HG03571 (cell line): ENCODE results near the gene CDK15.

Source experiments
- ATAC-seq: cut with Tn5 transposase; IDR thresholded peaks from one replicate; pipeline ENCODE4 v1.9.1; 2021; ENCODE audit not compliant: unreplicated experiment

Gene CDK15

DNA sequence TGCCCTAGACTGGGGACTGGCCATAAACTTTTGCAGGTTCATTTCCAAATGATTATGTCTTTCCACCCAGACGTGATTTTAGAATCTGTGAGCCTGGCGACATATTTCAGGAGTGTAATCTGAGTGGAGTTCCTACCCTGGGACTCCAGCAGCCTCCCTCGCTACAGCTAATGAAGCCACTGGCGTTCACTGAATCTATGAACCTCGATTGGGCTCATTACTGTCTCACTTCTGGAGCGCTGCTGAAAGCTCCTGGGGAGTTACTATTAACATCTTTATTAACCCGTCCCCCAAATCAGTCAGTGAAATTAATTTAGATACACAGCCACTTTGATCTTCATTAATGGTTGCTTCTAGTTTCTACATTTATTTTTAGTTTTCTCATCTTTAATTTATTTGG, 56.5 kb downstream of the CDK15 start:
- no peak for ATAC-seq

DNA sequence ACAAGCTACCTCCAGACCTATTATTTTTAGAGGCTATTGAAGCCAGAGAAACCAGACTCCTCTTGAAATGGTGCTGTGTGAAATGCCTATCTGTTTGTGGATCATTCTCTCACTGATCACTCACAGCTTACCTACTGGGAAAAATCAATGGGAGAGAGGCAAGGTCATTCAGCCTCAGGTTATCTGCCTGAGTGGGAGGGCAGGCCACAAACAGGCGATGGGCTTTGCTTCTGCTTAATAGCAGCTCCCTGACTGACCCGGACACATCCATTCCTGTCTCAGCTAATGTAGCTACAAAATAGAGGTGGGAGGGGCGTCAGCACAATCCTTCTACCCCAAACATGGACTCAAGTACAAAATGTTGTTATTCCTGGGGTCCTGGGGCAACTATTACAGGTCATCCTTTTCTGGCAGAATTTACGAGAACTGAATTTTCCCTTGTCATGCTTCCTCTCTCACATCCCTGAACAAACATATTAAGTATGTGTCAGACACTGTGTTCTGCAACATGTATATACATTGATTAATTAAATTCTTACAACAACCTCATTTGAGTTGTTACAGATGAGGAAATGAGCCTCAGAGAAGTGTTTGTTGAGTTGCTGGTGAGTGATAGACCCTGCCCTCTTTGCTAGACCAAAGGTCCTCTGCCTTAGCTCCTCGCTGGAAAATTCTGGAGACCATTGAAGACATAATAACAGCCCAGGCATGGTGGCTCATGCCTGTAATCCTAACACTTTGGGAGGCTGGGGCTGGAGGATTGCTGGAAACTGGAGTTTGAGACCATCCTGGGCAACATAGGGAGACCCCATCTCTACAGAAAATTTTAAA, 60.5 kb downstream of the CDK15 start:
- ATAC-seq = no peak

DNA sequence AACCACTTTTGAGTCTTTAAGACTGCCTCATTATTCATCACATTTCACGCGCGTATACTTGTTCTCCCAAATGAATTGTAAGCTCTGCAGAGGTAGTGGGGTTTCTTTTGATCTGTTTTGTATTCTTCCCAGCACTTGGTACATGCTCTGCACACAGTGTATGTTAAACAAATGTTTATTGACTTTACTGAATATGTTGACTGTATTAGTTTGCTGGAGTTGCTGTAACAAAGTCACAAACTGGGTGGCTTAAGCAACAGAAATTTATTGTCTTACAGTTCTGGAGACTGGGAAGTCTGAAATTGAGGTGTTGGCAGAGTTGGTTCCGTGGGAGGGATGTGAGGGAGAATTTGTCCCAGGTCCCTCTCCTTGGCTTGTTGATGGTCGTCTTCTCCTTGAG, 65.1 kb downstream of the CDK15 start:
- ATAC-seq = no peak

DNA sequence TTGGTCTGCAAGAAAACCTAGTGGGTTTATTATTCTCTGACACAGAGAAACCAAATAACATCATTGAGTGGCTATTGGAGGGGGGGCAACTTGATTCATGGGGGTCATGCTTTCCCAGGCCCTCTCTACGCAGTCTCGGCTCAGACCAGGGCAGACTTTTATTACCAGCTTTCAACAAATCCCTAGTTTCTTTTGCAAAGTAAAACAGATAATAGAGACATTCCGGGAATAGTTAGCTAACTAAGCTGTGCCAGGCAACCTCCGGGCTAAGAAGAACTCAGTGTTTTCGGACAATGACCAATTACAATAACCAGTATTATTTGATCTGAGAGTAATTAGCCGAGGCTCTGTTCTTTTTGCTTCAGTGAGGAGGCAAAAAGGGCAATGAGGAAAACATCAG, 66.3 kb downstream of the CDK15 start:
- ATAC-seq = no peak

DNA sequence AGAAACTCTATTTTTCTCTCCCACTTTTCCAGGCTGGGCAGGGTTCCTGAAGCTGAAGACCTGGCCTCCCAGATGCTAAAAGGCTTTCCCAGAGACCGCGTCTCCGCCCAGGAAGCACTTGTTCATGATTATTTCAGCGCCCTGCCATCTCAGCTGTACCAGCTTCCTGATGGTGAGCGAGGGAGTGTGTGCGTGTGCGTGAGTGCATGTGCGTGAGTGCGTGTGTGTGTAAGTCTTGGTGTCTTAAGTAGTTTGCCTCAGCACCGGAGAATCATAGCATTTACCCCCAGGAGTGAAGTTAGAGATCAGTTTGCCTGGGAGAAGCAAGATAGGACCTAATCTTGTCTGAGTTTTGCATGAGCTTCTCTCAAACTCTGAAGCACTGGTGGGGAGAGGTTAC, 73.7 kb downstream of the CDK15 start:
- no peak for ATAC-seq

DNA sequence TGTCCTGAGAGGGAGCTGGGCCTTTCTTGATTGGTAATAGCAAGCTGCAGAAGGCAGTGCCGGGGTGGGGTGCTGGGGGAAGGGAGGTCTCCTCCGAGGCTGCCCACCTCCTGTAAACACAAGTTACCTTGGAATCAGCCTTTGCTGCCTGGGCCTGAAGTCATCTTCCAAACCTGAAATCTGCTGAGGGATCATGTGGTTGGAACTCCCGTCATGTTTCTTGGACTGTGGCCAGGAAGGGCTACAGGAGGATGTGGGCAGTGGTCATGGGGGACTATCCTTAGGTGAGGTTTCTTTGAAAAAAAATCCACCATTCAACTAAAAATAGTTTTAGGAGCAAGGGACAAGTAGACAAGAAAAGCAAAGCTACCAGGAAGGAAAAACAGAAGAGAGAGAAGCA, 74.2 kb downstream of the CDK15 start:
- peak; percentile 17 for ATAC-seq

DNA sequence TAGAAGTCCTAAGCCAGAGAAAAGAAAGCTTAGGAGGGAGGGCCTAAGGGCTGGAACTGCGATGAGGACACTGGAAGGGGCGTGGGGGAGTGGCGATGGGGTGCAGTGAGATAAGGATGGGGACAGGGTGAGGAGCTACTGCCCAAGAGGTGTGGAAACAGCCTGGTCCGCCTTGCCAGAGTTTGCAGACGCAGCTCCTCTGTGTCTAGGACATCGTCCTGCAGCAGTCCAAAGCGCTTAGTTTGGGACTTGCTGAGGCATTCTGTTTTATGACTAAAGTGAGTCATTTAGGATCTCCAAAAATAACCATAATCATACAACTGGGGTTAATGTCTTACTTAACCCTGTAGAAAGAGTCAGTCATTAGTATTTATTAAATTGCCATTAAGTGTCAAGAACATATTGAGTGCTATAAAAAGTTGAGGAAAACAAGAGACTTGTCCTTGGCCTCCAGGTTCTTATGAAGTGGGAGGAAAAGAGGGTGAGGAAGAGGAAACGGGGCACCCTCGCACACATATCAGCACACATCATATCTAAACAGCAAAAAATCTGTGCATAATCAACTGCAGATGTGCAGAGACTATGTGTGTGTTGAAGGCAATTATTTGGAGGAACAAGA, 74.8 kb downstream of the CDK15 start:
- ATAC-seq = peak; percentile 69

DNA sequence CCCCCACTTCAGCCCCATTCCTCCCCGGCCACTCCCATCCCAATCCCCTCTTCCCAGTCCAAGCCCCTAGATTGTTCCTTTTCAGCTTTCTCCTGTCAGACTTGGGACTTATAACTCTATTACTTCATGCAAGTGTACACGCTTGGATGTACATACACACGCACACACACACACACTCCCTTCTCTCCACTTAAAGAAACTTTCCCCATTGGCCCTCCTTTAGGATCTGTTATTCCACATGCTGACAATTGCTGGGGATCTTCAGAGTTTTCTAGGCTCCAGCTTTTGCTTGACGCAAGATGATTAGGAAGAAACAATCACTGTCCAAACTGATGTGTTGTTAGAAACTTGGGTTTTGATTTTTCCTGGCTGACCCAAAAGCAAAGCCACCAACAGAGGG, 75.4 kb downstream of the CDK15 start:
- ATAC-seq = no peak

DNA sequence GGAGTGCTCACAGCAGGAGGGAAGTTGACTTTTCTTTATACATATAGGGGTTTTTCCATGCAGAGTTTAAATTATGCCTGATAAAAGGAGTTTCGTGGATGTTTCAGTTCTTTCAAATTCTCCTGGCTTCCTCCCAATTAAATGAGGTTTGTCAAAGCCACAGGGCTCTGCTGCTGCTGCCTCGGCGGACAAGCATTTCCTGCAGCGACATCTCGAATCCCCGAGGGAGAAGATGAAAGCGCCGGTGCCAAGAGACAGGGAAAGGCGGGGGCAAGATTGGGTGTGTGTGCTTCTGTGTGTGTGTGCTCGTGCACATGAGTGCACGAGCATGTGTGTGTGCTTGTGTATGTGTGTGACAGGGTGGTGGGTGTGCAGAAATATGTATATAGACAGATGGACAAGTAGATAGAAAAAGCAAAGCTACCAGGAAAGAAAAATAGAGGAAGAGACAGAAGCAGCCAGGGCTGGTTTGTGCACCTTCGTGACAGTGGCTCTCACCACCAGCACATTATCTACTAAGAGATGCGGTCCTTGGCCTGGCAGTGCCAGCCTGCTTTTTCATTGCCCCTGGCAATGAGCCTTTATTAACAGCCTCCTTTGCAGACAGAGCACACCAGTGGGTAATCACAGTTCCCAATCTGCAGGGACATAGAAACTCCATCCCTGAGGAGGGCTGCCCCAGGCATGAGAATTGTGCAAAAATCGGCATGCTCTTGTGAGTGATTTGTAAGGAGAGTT, 76.2 kb downstream of the CDK15 start:
- ATAC-seq = no peak

DNA sequence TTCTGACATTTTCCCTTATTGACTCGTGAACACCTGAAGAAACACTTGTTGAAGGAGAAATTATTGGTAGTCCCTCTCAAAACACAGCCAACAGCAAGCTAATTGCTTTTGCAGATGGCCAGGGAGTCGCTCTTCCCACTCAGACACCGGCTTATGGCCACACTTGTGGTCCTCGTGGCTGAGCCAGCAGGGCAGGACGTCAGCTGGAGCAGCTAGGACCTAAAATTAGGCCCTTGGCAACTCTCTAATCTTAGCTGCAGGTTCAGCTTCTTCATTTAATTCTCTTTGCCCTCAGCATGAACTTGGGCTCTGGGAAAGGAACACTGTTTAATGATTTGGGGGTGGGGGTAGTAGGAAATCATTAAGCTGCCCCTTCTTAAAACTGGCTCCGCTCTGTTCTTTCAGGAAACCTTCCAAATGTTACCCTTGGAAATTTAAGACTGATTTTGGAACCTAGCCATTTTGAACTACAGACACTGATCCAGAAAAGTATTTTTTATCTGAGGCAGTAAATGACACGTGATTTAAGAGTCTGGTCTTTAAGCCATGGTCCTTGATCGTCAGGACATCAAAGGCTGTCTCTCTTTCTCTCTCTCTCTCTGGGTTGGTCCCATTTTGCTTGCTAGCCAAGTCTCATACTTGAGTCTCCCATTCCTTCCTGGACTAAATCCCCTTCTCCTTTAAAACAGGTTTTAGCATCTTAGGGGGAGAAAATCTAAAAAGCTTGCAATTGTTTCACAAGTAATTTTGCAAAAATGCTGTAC, 77.5 kb downstream of the CDK15 start:
- no peak for ATAC-seq

DNA sequence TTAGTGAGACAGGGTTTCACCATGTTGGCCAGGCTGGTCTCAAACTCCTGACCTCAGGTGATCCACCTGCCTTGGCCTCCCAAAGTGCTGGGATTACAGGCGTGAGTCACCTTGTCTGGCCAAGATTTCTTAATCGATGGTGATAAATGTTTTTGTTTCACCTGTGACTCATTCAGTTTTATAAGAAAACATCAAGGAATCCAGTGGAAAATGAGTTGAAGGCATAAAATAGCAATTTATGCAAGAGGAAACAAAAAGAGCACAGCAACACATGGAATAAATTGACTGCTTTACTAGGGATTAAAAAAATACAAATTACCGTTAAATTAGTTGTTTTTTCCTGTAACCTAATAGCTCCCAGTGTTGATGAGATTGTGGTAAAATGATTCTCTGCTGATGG, 80.2 kb downstream of the CDK15 start:
- no peak for ATAC-seq

DNA sequence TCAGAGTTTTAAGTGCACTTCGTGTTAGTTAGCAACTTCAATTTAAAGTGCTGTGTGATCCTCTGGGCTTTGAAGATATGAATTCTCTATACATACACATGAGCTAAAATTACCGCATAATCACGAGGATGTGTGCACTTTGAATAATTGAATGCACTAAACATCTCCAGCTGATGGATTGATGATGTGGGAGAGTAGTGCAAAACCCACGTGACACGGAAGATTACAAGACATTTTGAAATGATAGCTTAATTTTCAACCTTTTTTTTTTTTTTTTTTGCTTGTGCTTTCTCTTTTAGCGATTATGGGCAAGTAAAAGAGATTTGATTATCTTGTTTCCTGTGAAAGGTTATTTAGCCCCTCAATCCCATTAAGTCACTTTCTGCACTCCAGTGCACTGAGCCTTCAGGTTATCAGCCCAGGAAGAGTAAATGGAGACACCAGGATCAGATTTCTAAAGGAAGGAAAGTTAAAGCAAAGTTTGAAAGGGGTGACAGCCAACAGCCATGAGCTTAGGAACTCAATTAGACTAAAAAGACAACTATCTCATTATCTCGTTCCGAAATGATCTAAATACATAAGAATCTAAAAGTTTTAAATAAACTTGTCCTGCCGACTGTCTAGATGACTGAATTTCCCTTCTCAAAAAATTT, 81.6 kb downstream of the CDK15 start:
- ATAC-seq = no peak

DNA sequence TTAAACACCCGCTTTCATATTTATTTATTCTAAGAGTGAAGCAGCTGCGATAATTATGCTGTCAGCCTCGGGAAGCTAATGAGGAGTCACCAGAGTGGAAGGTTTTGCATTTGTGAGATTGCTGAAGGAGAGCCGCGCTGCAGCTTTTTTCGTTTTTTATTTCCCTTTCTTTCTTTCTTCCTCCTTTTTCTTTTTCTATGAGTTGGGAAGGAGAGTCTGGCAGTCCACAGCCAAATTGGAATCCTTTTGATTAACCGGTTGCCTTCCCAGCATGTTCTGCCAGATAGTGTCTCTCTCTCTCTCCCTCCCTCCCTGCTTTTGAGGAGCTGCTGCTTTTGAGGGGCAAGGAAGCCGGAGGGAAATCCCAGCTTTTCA, 82.1 kb downstream of the CDK15 start:
- no peak for ATAC-seq

DNA sequence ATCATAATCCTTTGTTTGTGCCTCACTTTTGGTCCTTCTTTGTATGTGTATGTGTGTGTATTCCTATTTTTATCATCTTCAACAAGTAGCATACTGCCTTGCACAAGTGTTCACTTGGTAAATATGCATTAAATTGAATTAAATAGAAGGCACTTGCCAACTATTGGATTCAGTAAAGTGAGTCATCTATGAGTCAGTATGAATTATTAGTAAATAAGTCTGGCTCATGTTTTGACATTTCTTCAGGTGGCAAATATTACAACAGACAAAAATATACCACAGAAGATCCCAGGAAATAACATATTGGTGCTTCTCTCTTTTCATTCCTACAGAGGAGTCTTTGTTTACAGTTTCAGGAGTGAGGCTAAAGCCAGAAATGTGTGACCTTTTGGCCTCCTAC, 84.1 kb downstream of the CDK15 start:
- ATAC-seq = no peak

DNA sequence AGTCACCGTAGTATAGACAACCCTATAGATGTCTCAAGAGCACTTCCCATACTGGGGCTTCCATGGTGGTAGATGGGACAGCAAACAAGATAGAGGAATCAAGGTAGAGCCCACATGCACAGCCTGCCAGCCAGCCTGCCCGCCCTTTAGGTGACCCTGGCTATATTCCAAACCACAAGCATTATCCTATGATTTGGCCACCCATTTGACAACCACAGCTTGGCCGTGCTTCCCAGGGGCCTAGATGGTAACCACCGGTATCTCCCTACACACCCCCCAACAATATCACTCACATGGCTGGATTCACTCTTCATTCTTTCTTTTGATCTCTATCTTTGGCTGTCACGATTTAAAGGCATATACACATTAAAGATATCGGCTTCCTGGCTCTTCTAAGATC, 85.3 kb downstream of the CDK15 start:
- no peak for ATAC-seq

DNA sequence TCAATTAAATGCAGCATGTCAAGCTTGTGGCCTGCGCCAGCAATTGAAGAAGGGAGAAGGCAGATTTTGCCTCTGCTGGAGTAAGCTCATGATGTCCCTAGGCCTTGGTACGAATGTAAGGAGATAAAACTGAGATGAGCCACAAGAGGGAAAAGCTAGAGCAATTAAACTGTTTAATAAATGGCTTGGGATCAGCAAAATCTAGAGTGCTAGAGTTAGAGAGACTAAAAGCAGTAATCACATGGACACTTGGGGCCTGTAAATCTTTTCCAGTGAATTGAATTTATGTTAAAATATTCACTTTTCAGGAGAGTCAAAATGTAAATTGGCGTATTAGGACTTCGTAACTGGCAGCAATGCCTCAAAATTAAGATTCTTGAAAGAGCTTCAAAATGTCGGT, 86.2 kb downstream of the CDK15 start:
- ATAC-seq = no peak

DNA sequence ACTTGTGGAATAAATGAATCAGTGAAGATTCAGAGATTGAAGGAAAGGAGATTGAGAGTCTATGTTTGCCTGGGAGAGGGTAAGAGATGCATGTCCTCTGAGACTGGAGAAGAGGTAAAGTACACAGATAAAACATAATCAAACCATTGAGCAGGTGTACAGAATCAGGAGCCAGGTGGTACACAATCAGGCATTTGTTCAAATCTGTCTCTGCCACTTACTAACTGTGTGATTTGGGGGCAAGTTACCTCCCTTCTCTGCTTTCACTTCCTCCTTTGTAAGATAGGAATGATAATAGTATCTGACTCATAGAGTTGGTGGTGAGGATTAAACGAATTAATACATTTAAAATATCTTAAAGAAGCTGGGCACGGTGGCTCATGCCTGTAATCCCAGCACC, 94.0 kb downstream of the CDK15 start:
- ATAC-seq = peak; percentile 57

DNA sequence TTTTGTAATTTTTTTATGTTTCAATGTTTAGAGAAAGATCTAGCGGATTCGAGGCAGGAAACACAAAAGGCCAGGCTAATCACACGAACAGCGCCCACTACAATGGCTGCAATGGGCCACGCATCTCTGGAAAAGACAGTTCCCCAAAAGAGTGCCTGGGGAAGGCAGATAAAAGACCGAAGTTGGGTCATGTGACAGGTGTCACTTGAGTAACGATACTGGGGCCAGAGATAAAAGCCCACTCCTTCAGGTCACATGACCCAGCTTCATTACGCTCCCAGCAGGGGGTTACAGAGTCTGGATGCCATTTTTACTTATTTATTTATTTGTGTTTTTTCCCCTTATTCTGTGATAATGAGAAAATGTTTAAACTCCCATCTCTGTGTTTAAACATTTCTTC, 95.4 kb downstream of the CDK15 start:
- ATAC-seq = no peak

DNA sequence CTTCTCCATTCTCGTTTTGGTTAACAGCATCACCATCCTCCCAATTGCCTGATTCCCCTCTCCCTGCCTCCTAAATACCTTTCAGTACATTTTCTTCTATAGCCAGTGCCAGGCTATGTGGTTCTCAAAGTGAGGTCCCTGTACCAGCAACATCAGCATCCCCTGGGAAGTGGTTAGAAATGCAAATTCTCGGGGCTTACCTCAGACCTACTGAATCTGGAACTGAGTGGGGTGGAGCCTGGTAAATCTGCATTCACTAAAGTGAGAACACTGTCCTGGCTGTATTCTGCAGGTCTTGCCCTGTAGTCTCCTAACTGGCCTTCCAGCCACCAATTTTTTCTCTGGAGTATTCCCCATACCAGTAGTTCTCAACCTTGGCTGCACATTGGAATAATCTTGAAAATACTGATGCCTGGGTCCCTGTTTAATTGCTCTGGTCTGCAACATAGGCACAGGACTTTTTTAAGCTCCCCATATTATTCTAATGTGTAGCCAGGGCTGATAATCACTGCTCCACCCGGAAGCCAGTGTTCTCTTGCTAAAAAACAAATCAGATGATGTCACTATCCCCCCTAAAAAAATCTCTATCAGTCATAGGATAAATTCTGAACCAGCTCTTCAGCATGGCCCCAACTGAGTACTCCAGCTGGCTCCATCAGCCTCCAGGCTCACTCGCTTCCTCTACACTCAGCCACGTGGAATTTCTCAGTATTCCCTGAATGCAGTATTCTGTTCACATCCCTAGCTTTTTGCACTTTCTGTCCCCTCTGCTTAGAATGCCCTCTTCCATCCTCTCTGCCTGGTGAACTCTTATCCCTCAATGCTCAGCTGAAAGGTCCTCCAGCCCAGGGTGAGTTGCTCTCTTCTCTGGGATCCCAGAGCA, 98.4 kb downstream of the CDK15 start:
- ATAC-seq = peak; percentile 90
